H1 (cell line): ENCODE measurements around the gene RUNX1. TPM values are rescaled to one million over a fixed set of nuclear protein-coding genes. Genes with fewer than 3 reads are reported as not detected.

ENCODE experiments used
- CTCF ChIA-PET: fragments of 300-600 bp; sonication (Branson Sonifier 250); formaldehyde crosslinking; loops from one replicate; lab custom pipeline; 2021; ENCODE audit not compliant: partially characterized antibody; lab: Charles Lee
- POLR2A ChIA-PET: fragments of 300-600 bp; sonication (Branson Sonifier 250); formaldehyde crosslinking; loops from one replicate; lab custom pipeline; 2021; ENCODE audit warnings: inconsistent platforms; ENCODE audit not compliant: partially characterized antibody; lab: Charles Lee
- DNase-seq, 2 experiments: peaks; one replicate each; pipeline versions ENCODE4 v3.0.0 to v3.0.0-alpha.2; 2010 to 2022; ENCODE audit warnings: low spot score in 2 of 2, low read depth in 1 of 2, mixed read lengths in 1 of 2
- FAIRE-seq: peaks from 2 replicates; lab custom pipeline; 2011; peaks lifted over from hg19 to GRCh38; lab: Jason Lieb, UNC
- H2AFZ ChIP-seq: 2 replicates; pipeline ENCODE4 v1.8.1; 2012; ENCODE audit warnings: low read length, inconsistent platforms
- H2AK5ac ChIP-seq: 2 replicates; pipeline ENCODE4 v1.6.1; 2013; ENCODE audit warnings: low read depth, low read length
- H2BK120ac ChIP-seq: replicated peaks from 2 replicates; pipeline ENCODE3; 2013; ENCODE audit warnings: low read depth, low read length, inconsistent platforms
- H2BK12ac ChIP-seq: 2 replicates; pipeline ENCODE4 v1.6.1; 2013; ENCODE audit warnings: low read depth, low read length
- H2BK15ac ChIP-seq: 2 replicates; pipeline ENCODE4 v1.6.1; 2013; ENCODE audit warnings: low read length
- H2BK20ac ChIP-seq: 2 replicates; pipeline ENCODE4 v1.6.1; 2013; ENCODE audit warnings: low read length
- H2BK5ac ChIP-seq: 2 replicates; pipeline ENCODE4 v1.6.1; 2013; ENCODE audit warnings: low read depth, low read length
- H3K14ac ChIP-seq: 2 replicates; pipeline ENCODE4 v1.6.1; 2013; ENCODE audit warnings: inconsistent platforms; ENCODE audit not compliant: insufficient read length
- H3K18ac ChIP-seq: 2 replicates; pipeline ENCODE4 v1.6.1; 2013; ENCODE audit warnings: low read length; ENCODE audit errors: extremely low read depth
- H3K23ac ChIP-seq: 2 replicates; pipeline ENCODE4 v1.6.1; 2013; ENCODE audit warnings: inconsistent platforms; ENCODE audit not compliant: insufficient read length
- H3K23me2 ChIP-seq: 2 replicates; pipeline ENCODE4 v1.6.1; 2013; ENCODE audit warnings: low read depth, low read length
- H3K27ac ChIP-seq: 2 replicates; pipeline ENCODE4 v1.6.1; 2011; ENCODE audit warnings: low read depth, low read length, inconsistent platforms
- H3K27me3 ChIP-seq, 4 experiments: replicated peaks in 1 of 4; 1 replicate in 1 of 4; 2 replicates in 3 of 4; pipeline versions ENCODE4 v1.6.1 to v1.8.1; 2011 to 2013; ENCODE audit warnings: low read length in 3 of 4, mild to moderate bottlenecking in 3 of 4, inconsistent platforms in 2 of 4, mixed read lengths in 2 of 4, moderate library complexity in 1 of 4; ENCODE audit not compliant: control insufficient read depth in 3 of 4, insufficient read depth in 3 of 4; ENCODE audit errors: extremely low read depth in 1 of 4
- H3K36me3 ChIP-seq, 4 experiments: 2 replicates each; pipeline versions ENCODE4 v1.6.1 to v1.8.1; 2011 to 2013; ENCODE audit warnings: mild to moderate bottlenecking in 4 of 4, low read length in 3 of 4, moderate library complexity in 2 of 4, control low read depth in 1 of 4, inconsistent platforms in 1 of 4; ENCODE audit not compliant: insufficient read depth in 4 of 4, control insufficient read depth in 2 of 4
- H3K4ac ChIP-seq: replicated peaks from 2 replicates; pipeline ENCODE3; 2013; ENCODE audit warnings: low read length, low read depth, mixed read lengths, inconsistent platforms; ENCODE audit not compliant: insufficient read length
- H3K4me1 ChIP-seq, 4 experiments: replicated peaks in 1 of 4; 1 replicate in 1 of 4; 2 replicates in 3 of 4; pipeline versions ENCODE4 v1.6.1 to v1.8.1; 2011 to 2013; ENCODE audit warnings: low read length in 3 of 4, inconsistent platforms in 2 of 4, mixed read lengths in 1 of 4; ENCODE audit not compliant: insufficient read depth in 4 of 4, control insufficient read depth in 3 of 4
- H3K4me2 ChIP-seq, 2 experiments: 2 replicates each; pipeline versions ENCODE4 v1.6.1 to v1.8.1; 2011 to 2013; ENCODE audit warnings: low read depth in 2 of 2, low read length in 2 of 2, control low read depth in 1 of 2, inconsistent platforms in 1 of 2, mild to moderate bottlenecking in 1 of 2; ENCODE audit not compliant: insufficient read depth in 1 of 2
- H3K4me3 ChIP-seq, 4 experiments: fragments of 200-600, 300-600 bp in 1 of 4; sonication (generic), shearing (Covaris generic), sonication (Bioruptor Twin) in 1 of 4; 2 replicates each; pipeline versions ENCODE4 v1.5.1 to v1.8.1; 2011 to 2016; ENCODE audit warnings: low read length in 4 of 4, low read depth in 3 of 4, control low read depth in 2 of 4, inconsistent platforms in 2 of 4, mild to moderate bottlenecking in 2 of 4, mixed read lengths in 1 of 4, moderate library complexity in 1 of 4; ENCODE audit not compliant: insufficient read depth in 2 of 4; ENCODE audit errors: extremely low read depth in 1 of 4
- H3K56ac ChIP-seq: replicated peaks from 2 replicates; pipeline ENCODE3; 2013; ENCODE audit warnings: low read depth, mild to moderate bottlenecking, mixed read lengths, low read length, inconsistent platforms; ENCODE audit not compliant: insufficient read length
- H3K79me1 ChIP-seq: 2 replicates; pipeline ENCODE4 v1.6.1; 2013; ENCODE audit warnings: low read depth, low read length, control low read depth
- H3K79me2 ChIP-seq, 2 experiments: 2 replicates each; pipeline versions ENCODE4 v1.6.1 to v1.8.1; 2012 to 2013; ENCODE audit warnings: low read length in 2 of 2, mild to moderate bottlenecking in 2 of 2, inconsistent platforms in 1 of 2; ENCODE audit not compliant: insufficient read depth in 2 of 2, control insufficient read depth in 1 of 2
- H3K9ac ChIP-seq, 4 experiments: replicated peaks in 1 of 4; 1 replicate in 1 of 4; 2 replicates in 3 of 4; pipeline versions ENCODE4 v1.6.1 to v1.8.1; 2011 to 2013; ENCODE audit warnings: low read depth in 3 of 4, low read length in 3 of 4, control low read depth in 2 of 4, mild to moderate bottlenecking in 2 of 4, moderate library complexity in 2 of 4, inconsistent platforms in 1 of 4; ENCODE audit errors: extremely low read depth in 1 of 4
- H3K9me3 ChIP-seq, 2 experiments: 2 replicates each; pipeline versions ENCODE4 v1.6.1 to v1.8.1; 2012 to 2013; ENCODE audit warnings: mild to moderate bottlenecking in 2 of 2, moderate library complexity in 2 of 2, control low read depth in 1 of 2, inconsistent platforms in 1 of 2, low read depth in 1 of 2, low read length in 1 of 2, mixed read lengths in 1 of 2; ENCODE audit not compliant: insufficient read depth in 2 of 2
- H4K20me1 ChIP-seq, 2 experiments: replicated peaks in 1 of 2; 2 replicates each; pipeline versions ENCODE3 to v1.8.1; 2011 to 2013; ENCODE audit warnings: inconsistent platforms in 2 of 2, low read length in 2 of 2, mild to moderate bottlenecking in 1 of 2; ENCODE audit not compliant: insufficient read depth in 2 of 2, control insufficient read depth in 1 of 2
- H4K5ac ChIP-seq: 2 replicates; pipeline ENCODE4 v1.6.1; 2013; ENCODE audit warnings: low read length, low read depth, mixed read lengths, inconsistent platforms; ENCODE audit not compliant: insufficient read length
- H4K8ac ChIP-seq: 2 replicates; pipeline ENCODE4 v1.8.0; 2013; ENCODE audit warnings: mild to moderate bottlenecking, moderate library complexity, low read length, inconsistent platforms; ENCODE audit not compliant: insufficient read depth; ENCODE audit errors: extremely low read depth
- H4K91ac ChIP-seq: replicated peaks from 2 replicates; pipeline ENCODE3; 2013; ENCODE audit warnings: low read length, mixed read lengths, inconsistent platforms; ENCODE audit not compliant: insufficient read length
- ATF3 ChIP-seq: IDR thresholded peaks from 2 replicates; pipeline ENCODE4 v1.6.1; 2011; ENCODE audit warnings: low read depth, mild to moderate bottlenecking, low read length; ENCODE audit not compliant: insufficient read depth
- CTBP2 ChIP-seq: IDR thresholded peaks from 2 replicates; pipeline ENCODE4 v1.7.0; 2011; ENCODE audit warnings: borderline replicate concordance, mild to moderate bottlenecking, moderate library complexity, mixed read lengths, low read length; ENCODE audit not compliant: insufficient read depth, insufficient read length
- EGR1 ChIP-seq: IDR thresholded peaks from 2 replicates; pipeline ENCODE4 v1.6.1; 2011; ENCODE audit warnings: low read depth, low read length, borderline replicate concordance
- POLR2A ChIP-seq, 2 experiments: IDR thresholded peaks; 1 replicate in 1 of 2; 2 replicates in 1 of 2; pipeline ENCODE4 v1.6.1; 2011; ENCODE audit warnings: low read depth in 2 of 2, low read length in 2 of 2, mild to moderate bottlenecking in 2 of 2; ENCODE audit errors: control extremely low read depth in 1 of 2
- RFX5 ChIP-seq: IDR thresholded peaks from 2 replicates; pipeline ENCODE4 v1.6.1; 2011; ENCODE audit warnings: low read depth, low read length, improper control_type of control experiment, borderline replicate concordance
- SIRT6 ChIP-seq: IDR thresholded peaks from one replicate; pipeline ENCODE4 v1.7.1; 2012; ENCODE audit warnings: low read length, inconsistent platforms
- SP4 ChIP-seq: IDR thresholded peaks from 2 replicates; pipeline ENCODE4 v1.6.1; 2012; ENCODE audit warnings: low read length, inconsistent platforms
- WGBS, 2 experiments: shearing (Covaris generic) in 1 of 2; methylation state at CpG; one replicate each; pipeline versions ENCODE4 v1.1.6 to v1.1.7; 2013 to 2015; ENCODE audit warnings: low lambda C conversion rate in 2 of 2, mixed read lengths in 2 of 2, inconsistent platforms in 1 of 2, low coverage in 1 of 2, missing lambda C conversion rate in 1 of 2; ENCODE audit not compliant: insufficient replicate concordance in 2 of 2, insufficient coverage in 1 of 2, insufficient read length in 1 of 2; ENCODE audit errors: extremely low coverage in 1 of 2, missing lambda C conversion rate in 1 of 2; 5-methylcytosine and 5-hydroxymethylcytosine counted together
- polyA plus RNA-seq, 7 experiments: library from polyadenylated mRNA; depleted of rRNA in 3 of 7; stranded (reverse) in 5 of 7; unstranded in 2 of 7; fragments of >200 nt in 5 of 7; fragments of 200-250 nt in 2 of 7; gene quantifications; 1 replicate in 5 of 7; 2 replicates in 1 of 7; 4 replicates in 1 of 7; pipeline versions ENCODE4 v1.2.1 to v1.2.3, GENCODE V29; 2011 to 2013; ENCODE audit warnings: missing spikeins in 2 of 7, mixed read lengths in 2 of 7
- total RNA-seq: library from RNA; stranded (reverse); fragmentation: NEBNext Ultra II Directional; extraction: Animal tissue kit (Norgen Biotek cat#: 25700); gene quantifications from 2 replicates; pipeline ENCODE4 v1.2.1, GENCODE V29; 2021

RUNX1 gene
- total and polyA plus RNA-seq, 2 of the 8 experiments (the other 6 are each of a cell fraction or from before 2014, with no cell fraction given): 0.20 to 0.60 TPM

- Histone ChIP-seq H3K79me2 (no peaks in the 10 kb centered on the region), H4K91ac (no peak overlapping the region), H2BK120ac (no peak overlapping the region), H3K27ac (no peak overlapping the region), H3K9me3 (no peaks in the 10 kb centered on the region), H3K9ac (no peak overlapping the region), H4K8ac (no peak overlapping the region), H2BK20ac (no peak overlapping the region), H3K18ac (no peak overlapping the region), H3K79me1 (no peaks in the 10 kb centered on the region), H2BK12ac (no peak overlapping the region), H3K23me2 (no peaks in the 10 kb centered on the region), H3K4me2 (no peak overlapping the region), H2BK15ac (no peak overlapping the region), H3K4ac (no peak overlapping the region), H3K23ac (no peak overlapping the region), H4K5ac (no peak overlapping the region), H3K27me3 (no peaks in the 10 kb centered on the region), H2AFZ (no peak overlapping the region), H3K14ac (no peak overlapping the region), H3K56ac (no peak overlapping the region), H2BK5ac (no peak overlapping the region), H4K20me1 (no peaks in the 10 kb centered on the region), H3K4me1 (peaks cover 0 to 3% (median 0%) of the 10 kb centered on the region in 4 experiments; a peak in 1 of 7 replicates), H3K36me3 (no peaks in the 10 kb centered on the region), H2AK5ac (no peak overlapping the region), H3K4me3 (no peak overlapping the region)
- CTCF ChIA-PET: interaction anchor here (0.7 to 1.8 kb wide), 3 partner anchors 10 to 1119 kb away, joined by 3 to 7 read pairs (median 4); no protein-coding TSS in a partner anchor
- FAIRE-seq: no peak
- 86% methylated on average over 7 of the region's 7 CpGs; no CpG with 5 or more reads in 1 of the 2 experiments for WGBS, 2 experiments
- POLR2A ChIA-PET: no interaction called here
- DNase-seq: no peak
- TF ChIP-seq EGR1 (no peak), POLR2A (IDR thresholded peaks at IDR 0.05; ENCODE audit: control extremely low read depth in 1 of 2, low read depth in 2 of 2, low read length in 2 of 2) (no peak), ATF3 (no peak), RFX5 (no peak), SIRT6 (no peak), CTBP2 (no peak), SP4 (no peak)
Observed at GRCh38 chr21:34807146-34807880, 241.8 kb downstream of the RUNX1 start.
